GM12875 (cell line): Measurements from ENCODE around the gene GPR171.

Experiments
- H3K4me3 ChIP-seq: one replicate; pipeline ENCODE4 v1.5.1; 2011; ENCODE audit warnings: low read depth, low read length, control low read depth
- TF ChIP-seq, protein P1 (sequence below): IDR thresholded peaks from 2 replicates; pipeline ENCODE4 v1.5.1; 2011; ENCODE audit warnings: low read depth, mild to moderate bottlenecking, control low read depth, inconsistent platforms, low read length, moderate library complexity, borderline replicate concordance; ENCODE audit not compliant: insufficient read depth

The GPR171 gene

DNA sequence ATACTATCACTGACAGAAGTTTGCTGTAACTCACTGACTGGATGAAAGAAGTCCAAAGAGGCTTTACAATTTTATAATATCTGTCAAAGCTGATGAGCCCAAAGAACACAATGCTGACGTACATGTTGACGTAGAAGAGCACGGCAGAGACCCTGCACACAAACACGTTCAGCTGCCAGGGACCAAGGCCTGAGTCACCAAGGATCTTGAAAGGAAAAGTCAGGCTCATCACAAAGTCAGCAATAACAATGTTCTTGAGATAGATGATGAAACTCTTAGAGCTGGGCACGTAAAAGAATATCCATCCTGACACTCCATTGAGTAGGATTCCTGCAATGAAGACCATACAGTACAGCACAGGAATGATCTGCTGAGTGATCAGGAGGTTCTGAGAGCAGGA lies 10.9 kb upstream of the GPR171 start:
- TF ChIP-seq, protein P1, sequence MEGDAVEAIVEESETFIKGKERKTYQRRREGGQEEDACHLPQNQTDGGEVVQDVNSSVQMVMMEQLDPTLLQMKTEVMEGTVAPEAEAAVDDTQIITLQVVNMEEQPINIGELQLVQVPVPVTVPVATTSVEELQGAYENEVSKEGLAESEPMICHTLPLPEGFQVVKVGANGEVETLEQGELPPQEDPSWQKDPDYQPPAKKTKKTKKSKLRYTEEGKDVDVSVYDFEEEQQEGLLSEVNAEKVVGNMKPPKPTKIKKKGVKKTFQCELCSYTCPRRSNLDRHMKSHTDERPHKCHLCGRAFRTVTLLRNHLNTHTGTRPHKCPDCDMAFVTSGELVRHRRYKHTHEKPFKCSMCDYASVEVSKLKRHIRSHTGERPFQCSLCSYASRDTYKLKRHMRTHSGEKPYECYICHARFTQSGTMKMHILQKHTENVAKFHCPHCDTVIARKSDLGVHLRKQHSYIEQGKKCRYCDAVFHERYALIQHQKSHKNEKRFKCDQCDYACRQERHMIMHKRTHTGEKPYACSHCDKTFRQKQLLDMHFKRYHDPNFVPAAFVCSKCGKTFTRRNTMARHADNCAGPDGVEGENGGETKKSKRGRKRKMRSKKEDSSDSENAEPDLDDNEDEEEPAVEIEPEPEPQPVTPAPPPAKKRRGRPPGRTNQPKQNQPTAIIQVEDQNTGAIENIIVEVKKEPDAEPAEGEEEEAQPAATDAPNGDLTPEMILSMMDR = no peak
- no peak overlapping the region for H3K4me3 ChIP-seq

DNA sequence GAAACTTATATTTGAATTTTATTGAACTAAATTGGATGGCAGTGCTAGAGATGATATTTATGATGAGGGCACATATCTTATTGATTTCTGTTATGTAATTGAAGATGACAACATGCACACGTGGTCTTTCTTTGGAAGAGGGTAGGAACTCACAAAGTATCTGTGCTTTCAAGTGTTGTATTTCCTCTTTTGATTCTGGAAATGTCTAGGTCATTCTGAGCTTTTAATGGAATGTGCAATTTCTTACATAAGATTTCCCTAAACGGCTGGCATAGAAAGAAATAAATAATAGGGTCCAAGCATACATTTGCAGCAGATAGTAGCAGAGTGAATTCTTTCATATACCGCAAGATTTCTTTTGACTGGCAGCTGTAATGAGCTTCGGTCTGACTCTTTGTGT lies 10.1 kb upstream of the GPR171 start:
- no peak overlapping the region for H3K4me3 ChIP-seq
- TF ChIP-seq, protein P1 = no peak

DNA sequence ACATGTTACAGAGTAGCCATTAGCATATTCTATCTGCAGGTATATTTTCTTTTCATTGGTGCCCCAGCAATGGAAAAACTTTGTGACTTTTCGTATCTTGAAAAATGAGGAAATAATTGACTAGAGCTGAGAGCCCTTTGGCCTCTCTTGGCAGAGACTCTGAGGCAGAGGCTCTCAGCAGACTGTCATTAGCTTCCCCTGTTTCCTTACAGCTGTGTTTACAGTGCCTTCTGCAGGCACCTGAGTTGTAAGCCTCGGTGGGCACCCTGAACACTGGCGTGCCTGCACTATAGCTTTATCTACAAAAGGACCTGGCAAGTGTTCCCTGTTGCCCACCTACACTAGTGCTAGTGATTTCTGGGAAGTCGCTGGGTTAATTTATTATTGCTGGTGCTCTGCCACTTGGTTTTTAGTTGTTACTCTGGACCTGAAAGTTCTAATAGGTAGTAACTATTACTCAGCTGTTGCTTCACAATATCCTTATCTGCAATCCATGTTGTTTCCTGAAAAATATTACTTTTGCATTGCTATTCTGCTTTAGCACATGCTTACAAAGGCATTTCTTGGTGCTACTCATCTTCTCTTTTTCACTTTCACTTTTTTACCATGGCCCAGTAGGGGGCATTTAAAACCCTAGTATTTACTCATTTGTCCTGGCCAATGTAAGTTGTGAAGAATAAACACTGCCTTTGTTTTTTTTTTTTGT lies 7.8 kb upstream of the GPR171 start:
- TF ChIP-seq, protein P1 = peak; percentile 6; the same call in 1 of the 2 replicates

DNA sequence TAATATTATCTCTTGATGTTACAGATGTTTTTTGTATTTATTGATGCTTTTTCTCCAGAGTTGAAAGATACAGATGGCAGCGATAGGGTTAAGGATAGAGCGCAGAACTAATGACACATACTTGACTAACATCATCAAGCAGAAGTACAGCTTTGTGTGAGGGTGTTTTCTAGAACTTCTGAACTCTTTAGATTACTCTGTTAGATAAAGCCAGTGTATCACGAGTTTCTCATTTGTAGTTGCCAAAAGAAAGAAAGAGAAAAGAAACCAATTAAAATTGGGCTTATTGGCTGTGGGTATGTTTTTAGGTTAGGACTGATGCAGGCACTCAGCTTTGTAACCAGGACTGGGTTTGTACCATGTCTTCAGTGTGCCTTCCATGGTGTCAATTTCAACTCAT lies 6.6 kb upstream of the GPR171 start:
- H3K4me3 ChIP-seq = no peak overlapping the region
- TF ChIP-seq, protein P1 = no peak

More for the DNA sequence above, 7.8 kb upstream of the GPR171 start:
- no peak overlapping the region for H3K4me3 ChIP-seq

DNA sequence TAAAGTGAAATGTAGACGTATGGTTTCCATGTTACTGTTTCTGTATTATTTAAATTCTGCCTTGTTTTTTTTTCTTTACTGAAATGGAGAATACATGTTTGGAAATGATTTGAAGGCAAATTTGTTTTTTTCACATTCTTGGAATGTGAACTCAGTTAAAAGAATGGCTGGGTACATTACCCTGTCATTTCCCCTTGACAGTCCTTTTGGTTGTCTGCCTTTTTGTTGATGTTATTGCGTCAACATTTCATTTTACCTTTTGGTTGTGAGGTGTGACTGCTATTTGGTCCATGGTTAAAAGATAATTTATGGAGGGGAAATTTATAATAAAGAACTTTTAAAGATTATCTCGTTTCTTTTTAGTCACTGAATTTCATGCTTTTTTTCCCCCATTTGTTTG lies 3.2 kb upstream of the GPR171 start:
- TF ChIP-seq, protein P1 = no peak
- no peak overlapping the region for H3K4me3 ChIP-seq

DNA sequence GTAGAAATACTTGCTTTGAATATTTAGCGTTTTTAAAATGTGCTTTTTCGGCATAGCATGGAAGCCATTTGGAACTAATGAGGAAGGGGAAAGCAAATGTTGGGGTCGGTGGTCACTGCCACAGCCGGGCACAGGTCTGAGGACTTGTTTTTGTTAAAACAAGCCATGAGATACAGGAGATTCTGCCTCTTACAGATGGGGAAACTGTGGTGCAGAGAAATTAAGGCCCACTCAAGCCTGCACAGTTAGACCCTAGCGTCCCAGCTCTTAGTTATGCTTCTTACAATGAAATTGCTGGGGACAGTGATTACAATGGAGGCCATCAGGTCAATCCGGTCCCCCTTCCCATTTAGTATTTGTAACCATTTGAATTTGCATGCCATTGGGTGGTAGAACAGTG lies 2.5 kb upstream of the GPR171 start:
- TF ChIP-seq, protein P1 = no peak
- H3K4me3 ChIP-seq = no peak overlapping the region
